T-helper 2 cell treated with Interferon-gamma antibody and Interleukin-4, amounts not matched to agents 5 μg/mL and 100 μg/mL, for 36 hours (primary cell): ENCODE data around the gene CRACR2B.

ENCODE experiments used
- DNase-seq: peaks from one replicate; pipeline ENCODE4 v3.0.0; 2021; ENCODE audit warnings: low spot score
- H3K27ac Mint-ChIP-seq: one replicate; pipeline ENCODE4 v1.8.0; 2021; ENCODE audit warnings: mild to moderate bottlenecking, mixed read lengths
- H3K27me3 Mint-ChIP-seq: one replicate; pipeline ENCODE4 v1.8.0; 2021; ENCODE audit warnings: low read depth, mixed read lengths
- H3K36me3 Mint-ChIP-seq: one replicate; pipeline ENCODE4 v1.8.0; 2021; ENCODE audit warnings: low read depth, mixed read lengths
- H3K4me1 Mint-ChIP-seq: one replicate; pipeline ENCODE4 v1.8.0; 2021; ENCODE audit warnings: low read depth, mixed read lengths
- H3K4me3 Mint-ChIP-seq: one replicate; pipeline ENCODE4 v1.8.0; 2022; ENCODE audit warnings: mild to moderate bottlenecking, moderate library complexity, mixed read lengths
- H3K9me3 Mint-ChIP-seq: one replicate; pipeline ENCODE4 v1.8.0; 2021; ENCODE audit warnings: mixed read lengths

Gene CRACR2B

DNA sequence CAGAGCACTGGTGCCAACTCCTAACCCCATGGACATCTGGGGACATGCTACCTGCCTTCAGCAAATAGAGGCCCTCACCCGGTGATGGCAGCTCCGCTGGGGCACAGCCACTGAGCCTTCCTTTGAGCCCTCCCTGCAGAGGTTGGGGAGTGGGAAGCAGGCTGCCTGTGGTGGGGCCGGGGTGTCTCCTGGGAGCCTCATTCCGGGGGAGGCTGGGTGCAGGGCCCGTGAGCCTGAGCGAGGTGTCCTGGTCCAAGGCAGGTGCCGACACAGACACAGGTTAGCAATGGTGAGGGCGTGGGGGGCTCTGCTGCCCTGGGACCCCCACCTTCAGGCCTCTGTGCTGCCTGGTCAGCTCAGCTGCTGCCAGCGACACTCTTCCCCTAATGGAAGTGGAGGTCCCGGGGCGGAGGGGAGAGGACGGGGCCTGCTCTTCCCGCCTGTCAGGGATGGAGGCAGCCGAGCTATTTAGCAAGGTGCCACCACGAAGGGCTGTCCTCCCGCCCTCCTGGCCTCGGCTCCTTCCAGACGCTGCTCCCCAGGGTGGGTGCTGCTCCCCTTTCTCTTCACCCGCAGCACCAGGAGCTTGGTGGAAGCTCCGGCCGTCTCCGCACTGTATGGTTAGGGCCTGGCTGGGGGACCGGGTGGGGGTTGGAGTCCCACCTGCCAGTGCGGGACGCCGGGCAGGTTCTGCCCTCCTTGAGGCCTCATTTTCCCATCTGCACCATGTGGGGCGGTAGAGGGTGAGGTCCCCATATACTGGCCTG is 26.1 kb downstream of the CRACR2B start:
- no peaks in the 10 kb centered on the region for H3K4me1 Mint-ChIP-seq
- no peaks in the 10 kb centered on the region for H3K36me3 Mint-ChIP-seq
- H3K4me3 Mint-ChIP-seq = no peak overlapping the region
- no peak for DNase-seq
- H3K27ac Mint-ChIP-seq = no peak overlapping the region
- H3K9me3 Mint-ChIP-seq = no peaks in the 10 kb centered on the region
- H3K27me3 Mint-ChIP-seq = peaks cover 3% of the 10 kb centered on the region

DNA sequence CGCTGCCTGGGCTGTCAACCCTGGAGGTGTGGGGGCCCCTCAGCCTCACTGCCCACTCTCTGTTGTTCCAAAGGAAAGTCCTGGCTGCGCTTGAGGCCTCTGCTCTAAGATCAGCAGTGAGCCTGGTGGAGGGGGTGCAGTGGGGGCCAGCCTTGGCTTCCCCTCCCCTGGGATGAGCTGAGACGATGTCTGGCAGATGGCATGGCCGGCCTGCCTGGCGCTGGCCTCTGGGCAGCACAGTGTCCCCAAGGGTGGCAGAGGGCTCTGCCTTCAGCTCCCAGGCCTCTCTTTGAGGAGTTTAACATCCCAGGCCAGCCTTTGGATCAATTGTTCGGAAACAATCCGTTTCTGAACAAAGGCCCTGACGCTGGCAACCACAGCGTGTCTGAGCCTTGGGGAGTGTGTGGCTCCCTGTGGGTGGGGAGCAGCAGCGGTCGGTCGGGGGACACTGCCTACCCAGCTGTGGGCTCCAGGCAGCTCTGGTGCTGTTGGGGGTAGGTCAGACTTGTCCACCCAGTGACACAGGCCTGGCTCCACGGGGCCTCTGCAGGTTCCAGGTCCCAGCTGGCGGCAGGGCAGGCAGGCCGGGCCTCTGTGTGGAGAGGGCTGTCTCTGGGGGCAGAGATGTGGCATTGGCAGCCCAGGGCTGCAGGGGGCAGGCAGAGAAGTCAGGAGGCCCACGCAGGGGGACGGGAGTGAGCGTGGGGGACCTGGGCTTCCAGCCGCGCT is 27.0 kb downstream of the CRACR2B start:
- no peak overlapping the region for H3K27ac Mint-ChIP-seq

DNA sequence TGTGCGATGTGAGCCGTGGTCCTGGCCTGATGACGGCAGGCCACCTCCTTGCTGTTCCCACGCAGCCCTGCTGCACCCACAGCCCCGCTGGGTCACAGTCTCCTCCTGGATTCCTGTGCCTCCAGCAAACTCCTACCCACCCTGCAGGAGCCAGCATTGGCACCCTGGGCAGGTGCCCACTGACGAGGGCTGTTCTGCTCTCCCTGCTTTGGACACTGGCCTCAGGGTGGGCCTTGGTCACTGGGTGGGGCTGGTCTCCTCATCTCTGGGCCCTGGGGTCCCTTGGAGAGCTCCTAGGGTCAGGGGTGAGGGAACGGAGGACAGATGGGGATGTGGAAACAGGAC is 27.6 kb downstream of the CRACR2B start:
- Mint-ChIP-seq H3K27me3 (no peaks in the 10 kb centered on the region), H3K4me1 (no peaks in the 10 kb centered on the region), H3K27ac (no peak overlapping the region), H3K9me3 (no peaks in the 10 kb centered on the region), H3K36me3 (no peaks in the 10 kb centered on the region), H3K4me3 (no peak overlapping the region)
- DNase-seq = no peak

More for the DNA sequence above, 27.0 kb downstream of the CRACR2B start:
- Mint-ChIP-seq H3K27me3 (no peaks in the 10 kb centered on the region), H3K4me3 (no peak overlapping the region), H3K36me3 (no peaks in the 10 kb centered on the region), H3K4me1 (no peaks in the 10 kb centered on the region), H3K9me3 (no peaks in the 10 kb centered on the region)
- no peak for DNase-seq

DNA sequence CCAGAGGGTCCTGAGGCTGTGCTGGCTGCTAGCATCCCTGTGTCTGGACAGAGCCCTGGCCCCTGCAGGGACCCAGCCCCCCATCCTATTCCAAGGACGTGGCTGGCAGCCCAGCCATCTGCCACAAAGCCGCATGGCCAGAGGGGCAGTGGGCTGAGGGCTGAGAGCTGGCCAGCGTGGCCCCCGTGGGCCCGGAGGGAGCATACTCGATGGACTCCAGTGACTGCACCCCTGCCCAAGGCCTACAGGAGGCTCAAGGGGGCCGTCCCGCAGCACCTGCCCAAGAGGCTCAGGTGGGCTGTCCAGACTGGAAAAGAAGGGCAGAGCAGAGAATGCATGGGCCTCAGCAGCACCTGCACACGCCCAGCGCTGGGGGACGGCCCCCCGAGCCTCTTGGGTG is 28.1 kb downstream of the CRACR2B start:
- Mint-ChIP-seq H3K4me1 (no peaks in the 10 kb centered on the region), H3K27ac (no peak overlapping the region), H3K27me3 (no peaks in the 10 kb centered on the region), H3K4me3 (no peak overlapping the region), H3K36me3 (no peaks in the 10 kb centered on the region), H3K9me3 (no peaks in the 10 kb centered on the region)
- no peak for DNase-seq

DNA sequence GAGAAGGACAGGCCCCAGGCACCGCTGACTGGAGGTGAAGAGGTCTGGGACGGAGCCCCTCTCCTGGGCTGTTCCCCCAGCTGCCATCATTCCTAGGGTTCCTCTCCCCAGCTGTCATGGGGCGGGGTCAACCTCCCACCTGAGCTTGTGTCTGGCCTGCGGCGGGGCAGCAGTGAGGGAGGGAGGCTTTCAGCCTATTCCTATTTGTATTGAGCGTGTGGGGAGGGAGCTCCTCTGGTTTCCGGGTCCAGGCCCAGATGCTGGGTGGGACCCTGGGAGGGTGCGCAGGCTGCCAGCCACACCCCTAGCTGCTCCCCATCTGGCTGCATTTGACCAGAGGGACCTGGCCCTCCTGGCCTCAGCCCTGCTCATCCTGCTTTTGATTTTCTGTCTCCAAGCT is 28.7 kb downstream of the CRACR2B start:
- no peaks in the 10 kb centered on the region for H3K36me3 Mint-ChIP-seq
- no peak for DNase-seq
- no peaks in the 10 kb centered on the region for H3K4me1 Mint-ChIP-seq
- no peak overlapping the region for H3K4me3 Mint-ChIP-seq
- no peaks in the 10 kb centered on the region for H3K9me3 Mint-ChIP-seq
- no peaks in the 10 kb centered on the region for H3K27me3 Mint-ChIP-seq
- no peak overlapping the region for H3K27ac Mint-ChIP-seq

DNA sequence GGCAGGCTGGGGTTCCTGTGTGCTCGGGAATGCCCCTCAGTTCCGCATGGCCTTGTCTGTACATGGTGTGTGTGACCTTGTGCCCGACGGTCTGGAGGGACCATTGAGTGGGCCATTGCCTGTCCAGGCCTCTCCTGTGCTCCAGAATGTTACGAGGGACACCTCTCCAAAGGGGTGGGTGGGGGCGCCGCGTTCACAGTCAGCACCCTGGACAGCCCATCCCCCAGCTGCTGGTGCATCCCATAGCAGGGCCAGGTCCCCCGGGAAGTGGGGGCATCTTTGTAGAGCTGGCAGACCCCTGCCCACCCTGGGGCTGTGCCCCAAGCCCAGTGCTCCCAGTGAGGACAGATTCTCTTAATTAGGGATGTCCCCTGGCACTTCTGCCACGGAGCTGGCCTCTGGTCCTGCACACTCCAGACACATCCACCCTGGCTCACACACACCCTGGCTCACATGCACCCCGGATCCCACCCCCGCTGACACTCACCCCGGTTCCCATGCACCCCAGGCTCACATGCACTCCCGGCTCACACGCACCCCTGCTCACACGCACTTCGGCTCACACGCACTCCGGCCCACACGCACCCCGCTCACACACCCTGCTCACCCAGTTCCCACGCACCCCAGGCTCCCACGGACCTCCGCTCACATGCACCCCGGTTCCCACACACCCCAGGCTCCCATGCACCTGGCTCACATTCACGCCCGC is 30.5 kb downstream of the CRACR2B start:
- no peaks in the 10 kb centered on the region for H3K9me3 Mint-ChIP-seq
- H3K4me3 Mint-ChIP-seq = no peak overlapping the region
- H3K36me3 Mint-ChIP-seq = no peaks in the 10 kb centered on the region
- H3K4me1 Mint-ChIP-seq = no peaks in the 10 kb centered on the region
- DNase-seq = no peak
- no peak overlapping the region for H3K27ac Mint-ChIP-seq
- H3K27me3 Mint-ChIP-seq = no peaks in the 10 kb centered on the region

DNA sequence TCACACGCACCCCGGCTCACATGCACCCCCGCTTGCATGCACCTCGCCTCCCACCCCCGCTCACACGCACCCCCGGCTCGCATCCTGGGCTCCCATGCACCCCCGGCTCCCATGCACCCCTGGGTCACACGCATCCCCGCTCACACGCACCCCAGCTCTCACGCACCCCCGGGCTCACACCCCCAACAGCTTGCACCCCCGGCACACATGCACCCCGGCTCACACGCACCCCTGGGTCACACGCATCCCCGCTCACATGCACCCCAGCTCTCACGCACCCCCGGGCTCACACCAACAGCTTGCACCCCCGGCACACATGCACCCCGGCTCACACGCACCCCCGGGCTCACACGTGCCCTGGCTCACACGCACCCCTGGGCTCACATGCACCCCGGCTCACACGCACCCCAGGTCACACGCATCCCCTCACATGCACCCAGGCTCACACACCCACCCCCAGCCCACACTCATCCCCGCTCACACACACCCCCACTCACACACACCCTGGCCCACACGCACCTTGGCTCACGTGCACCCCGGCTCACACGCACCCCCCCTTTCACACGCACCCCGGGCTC is 31.1 kb downstream of the CRACR2B start:
- Mint-ChIP-seq H3K27me3 (no peaks in the 10 kb centered on the region), H3K27ac (no peak overlapping the region), H3K4me1 (no peaks in the 10 kb centered on the region), H3K9me3 (no peaks in the 10 kb centered on the region), H3K4me3 (no peak overlapping the region), H3K36me3 (no peaks in the 10 kb centered on the region)
- no peak for DNase-seq

DNA sequence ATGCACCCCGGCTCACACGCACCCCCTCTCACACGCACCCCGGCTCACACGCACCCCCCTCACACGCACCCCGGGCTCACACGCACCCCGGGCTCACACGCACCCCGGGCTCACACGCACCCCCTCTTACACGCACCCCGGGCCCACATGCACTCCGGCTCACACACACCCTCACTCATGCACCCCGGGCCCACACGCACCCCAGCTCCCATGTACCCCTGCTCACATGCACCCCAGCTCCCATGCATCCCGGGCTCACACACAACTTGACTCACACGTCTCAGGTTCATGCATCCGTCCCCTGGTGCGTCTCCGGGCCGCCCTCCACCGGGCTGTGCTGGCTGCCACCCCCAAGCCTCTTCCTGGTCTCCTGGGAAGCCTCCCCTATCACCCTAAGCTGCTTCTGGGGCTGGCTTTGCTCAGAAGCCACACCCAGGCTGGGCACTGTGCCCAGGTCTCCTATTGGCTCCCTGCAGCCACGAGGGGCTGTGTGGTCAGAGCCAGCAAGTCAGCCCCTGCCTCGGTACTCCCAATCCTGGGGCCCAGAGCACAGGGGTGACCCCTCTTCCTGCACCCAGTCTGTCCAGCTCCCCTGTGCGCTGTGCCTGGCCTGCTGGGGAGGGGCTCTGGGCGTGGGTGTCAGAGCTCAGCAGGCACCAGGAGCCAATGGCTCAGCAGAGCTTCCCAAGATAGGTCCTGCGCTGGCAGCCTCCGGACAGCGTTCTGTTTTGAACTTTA is 31.8 kb downstream of the CRACR2B start:
- Mint-ChIP-seq H3K9me3 (no peaks in the 10 kb centered on the region), H3K36me3 (no peaks in the 10 kb centered on the region), H3K4me1 (no peaks in the 10 kb centered on the region), H3K4me3 (no peak overlapping the region), H3K27ac (no peak overlapping the region), H3K27me3 (no peaks in the 10 kb centered on the region)
- DNase-seq = no peak

DNA sequence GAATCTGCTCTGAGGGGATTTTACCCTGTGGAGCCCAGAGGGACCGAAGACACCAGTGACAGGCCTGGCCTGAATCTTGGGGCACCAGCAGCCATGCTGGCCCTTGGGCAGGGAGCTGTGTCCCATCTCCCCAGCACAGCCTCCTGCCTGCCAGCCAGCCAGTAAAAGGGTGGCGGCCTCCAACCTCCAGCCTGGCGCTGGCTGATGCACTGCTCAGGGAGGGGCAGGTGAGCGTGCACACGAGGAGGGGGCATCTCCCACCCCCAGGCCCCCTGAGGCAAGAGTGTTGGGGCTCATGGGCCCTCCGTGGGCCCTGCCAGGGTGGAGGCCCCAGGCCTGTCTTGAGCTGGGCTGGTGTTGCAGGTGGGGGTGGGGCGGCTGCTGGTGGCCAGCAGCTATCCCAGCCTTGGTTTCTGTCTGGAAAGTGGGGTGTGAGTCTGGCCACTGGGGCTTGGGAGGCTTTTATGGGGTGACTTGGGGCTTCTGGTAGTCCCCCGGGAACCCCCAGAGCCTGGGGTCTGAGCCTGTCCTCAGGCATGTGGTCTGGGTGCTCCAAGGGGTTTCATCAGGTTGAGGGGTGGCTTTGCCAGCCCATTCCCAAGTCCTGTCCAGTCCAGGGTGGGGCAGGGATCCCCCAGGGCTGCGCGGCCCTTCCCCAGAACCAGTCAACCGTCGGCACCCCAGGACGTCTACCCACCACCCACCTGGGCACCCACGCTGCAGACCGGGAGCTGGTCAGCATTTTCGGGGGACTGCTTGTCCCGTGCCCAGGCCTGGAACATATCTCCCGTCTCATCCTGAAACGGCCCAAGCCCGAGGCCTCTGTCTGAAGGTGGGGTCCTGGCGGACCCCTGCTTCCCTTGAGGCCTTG is 32.8 kb downstream of the CRACR2B start:
- Mint-ChIP-seq H3K9me3 (no peaks in the 10 kb centered on the region), H3K4me1 (no peaks in the 10 kb centered on the region), H3K27ac (no peak overlapping the region), H3K36me3 (no peaks in the 10 kb centered on the region), H3K4me3 (no peak overlapping the region), H3K27me3 (no peaks in the 10 kb centered on the region)
- no peak for DNase-seq

DNA sequence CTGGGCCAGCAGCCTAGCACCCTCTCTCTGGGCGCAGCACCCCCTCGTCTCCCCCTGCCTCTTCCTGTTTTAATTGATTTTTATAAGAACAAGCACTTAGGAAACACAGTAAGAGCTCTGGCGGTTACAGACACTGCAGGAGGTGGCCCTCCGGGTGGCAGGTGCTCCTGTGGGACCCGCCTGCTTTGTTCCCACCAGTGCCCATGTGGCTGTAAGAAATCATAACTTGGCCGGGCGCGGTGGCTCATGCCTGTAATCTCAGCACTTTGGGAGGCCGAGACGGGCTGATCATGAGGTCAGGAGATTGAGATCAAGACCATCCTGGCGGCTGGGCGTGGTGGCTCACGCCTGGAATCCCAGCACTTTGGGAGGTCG is 33.4 kb downstream of the CRACR2B start:
- no peaks in the 10 kb centered on the region for H3K9me3 Mint-ChIP-seq
- no peaks in the 10 kb centered on the region for H3K27me3 Mint-ChIP-seq
- no peak for DNase-seq
- H3K4me3 Mint-ChIP-seq = no peak overlapping the region
- no peak overlapping the region for H3K27ac Mint-ChIP-seq
- no peaks in the 10 kb centered on the region for H3K36me3 Mint-ChIP-seq
- H3K4me1 Mint-ChIP-seq = no peaks in the 10 kb centered on the region

DNA sequence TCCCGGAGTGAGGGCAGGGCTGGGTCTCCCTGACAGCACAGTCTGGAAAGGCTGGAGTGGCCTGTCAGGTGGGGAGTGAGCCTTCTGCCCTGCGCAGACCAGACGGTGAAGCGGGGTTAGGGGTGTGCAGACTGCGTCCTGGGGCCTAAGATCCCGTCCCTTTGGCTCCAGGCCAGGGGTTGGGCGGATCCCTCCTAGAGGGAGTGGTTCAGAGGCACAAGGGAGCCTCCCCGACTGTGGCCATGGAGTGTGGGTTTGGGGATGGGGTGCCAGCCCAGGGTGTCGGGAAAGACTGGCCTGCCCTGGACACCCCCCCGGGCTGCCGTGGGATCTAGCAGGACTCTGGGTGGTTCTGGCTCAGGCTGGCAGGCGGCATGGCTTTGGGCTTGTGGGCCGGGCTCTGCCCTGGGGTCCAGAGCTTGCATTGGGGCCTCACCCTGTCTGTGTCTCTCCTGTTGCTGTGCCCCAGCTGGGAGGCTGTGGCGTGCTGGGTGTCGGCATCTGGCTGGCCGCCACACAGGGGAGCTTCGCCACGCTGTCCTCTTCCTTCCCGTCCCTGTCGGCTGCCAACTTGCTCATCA is 34.5 kb downstream of the CRACR2B start:
- no peak overlapping the region for H3K4me3 Mint-ChIP-seq
- H3K4me1 Mint-ChIP-seq = no peaks in the 10 kb centered on the region
- no peaks in the 10 kb centered on the region for H3K9me3 Mint-ChIP-seq
- H3K27ac Mint-ChIP-seq = no peak overlapping the region
- no peaks in the 10 kb centered on the region for H3K36me3 Mint-ChIP-seq
- DNase-seq = no peak
- H3K27me3 Mint-ChIP-seq = no peaks in the 10 kb centered on the region

DNA sequence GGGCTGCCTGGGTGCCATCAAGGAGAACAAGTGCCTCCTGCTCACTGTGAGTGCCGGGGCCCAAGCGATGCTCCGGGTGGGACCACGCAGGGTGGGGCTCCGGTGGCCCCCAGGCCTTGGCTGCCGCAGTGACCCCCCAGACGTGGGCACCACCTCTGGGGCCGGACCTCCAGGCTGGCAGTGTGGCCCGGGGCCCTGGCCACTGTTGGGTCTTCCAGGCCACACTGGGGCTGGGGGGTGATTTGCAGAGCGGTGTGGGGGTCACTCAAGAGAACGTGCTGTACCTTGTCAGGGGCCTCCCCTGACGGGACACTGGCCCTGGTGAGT is 34.9 kb downstream of the CRACR2B start:
- H3K27me3 Mint-ChIP-seq = no peaks in the 10 kb centered on the region
- H3K4me1 Mint-ChIP-seq = no peaks in the 10 kb centered on the region
- no peaks in the 10 kb centered on the region for H3K36me3 Mint-ChIP-seq
- no peaks in the 10 kb centered on the region for H3K9me3 Mint-ChIP-seq
- H3K4me3 Mint-ChIP-seq = no peak overlapping the region
- DNase-seq = no peak
- H3K27ac Mint-ChIP-seq = no peak overlapping the region
